OCI-LY7 (cell line): ENCODE results near the gene ATP8B4. TPM values are rescaled to one million over a fixed set of nuclear protein-coding genes. Genes with fewer than 3 reads are reported as not detected.
"Not testable (repeated sequence)": the region's sequence is repeated elsewhere in the genome, so short reads cannot be mapped to it uniquely, and the experiment has no call there.

Experiments used
- BruUV-seq: library from RNA; stranded (reverse); fragments of 400-500 nt; replicated peaks from 2 replicates; lab custom pipeline; 2021; lab: Mats Ljungman, UMichigan
- CTCF ChIA-PET: fragments of 300-600 bp; sonication (Branson Sonifier 250); formaldehyde crosslinking; loops from one replicate; lab custom pipeline; 2022; ENCODE audit warnings: antibody characterized with exemption; ENCODE audit not compliant: unreplicated experiment; lab: Charles Lee
- POLR2A ChIA-PET: fragments of 300-600 bp; sonication (Branson Sonifier 250); formaldehyde crosslinking; loops from one replicate; lab custom pipeline; 2022; ENCODE audit warnings: antibody characterized with exemption; lab: Charles Lee
- DNase-seq: peaks from one replicate; pipeline ENCODE4 v3.0.0-alpha.2; 2015; ENCODE audit warnings: low spot score
- H2AFZ ChIP-seq: fragments of 200-600 bp; sonication (generic), shearing (Covaris generic); 2 replicates; pipeline ENCODE4 v1.6.1; 2014; ENCODE audit warnings: mild to moderate bottlenecking, antibody characterized with exemption, low read length, moderate library complexity
- H3K27ac ChIP-seq: fragments of 200-600 bp; sonication (generic); 2 replicates; pipeline ENCODE4 v1.5.1; 2014; ENCODE audit warnings: mixed run types, low read depth, mild to moderate bottlenecking, moderate library complexity, low read length, inconsistent platforms; ENCODE audit not compliant: poor library complexity, severe bottlenecking
- H3K36me3 ChIP-seq: fragments of 200-600 bp; sonication (generic); 2 replicates; pipeline ENCODE4 v1.6.1; 2014; ENCODE audit warnings: mild to moderate bottlenecking, antibody characterized with exemption, low read length, moderate library complexity, mixed read lengths; ENCODE audit not compliant: insufficient read depth
- H3K4me1 ChIP-seq: fragments of 200-600 bp; sonication (generic); 2 replicates; pipeline ENCODE4 v1.5.1; 2014; ENCODE audit warnings: mild to moderate bottlenecking, low read length; ENCODE audit not compliant: insufficient read depth, poor library complexity, severe bottlenecking
- H3K4me2 ChIP-seq: fragments of 200-600 bp; sonication (generic); 2 replicates; pipeline ENCODE4 v1.6.1; 2014; ENCODE audit warnings: mild to moderate bottlenecking, low read length
- H3K4me3 ChIP-seq: fragments of 200-600 bp; sonication (generic); 2 replicates; pipeline ENCODE4 v1.5.1; 2014; ENCODE audit warnings: mild to moderate bottlenecking, low read depth, low read length; ENCODE audit not compliant: poor library complexity, severe bottlenecking
- H3K79me2 ChIP-seq: fragments of 200-600 bp; sonication (generic); 2 replicates; pipeline ENCODE4 v1.6.1; 2016; ENCODE audit warnings: low read depth, mild to moderate bottlenecking, low read length, moderate library complexity, mixed read lengths; ENCODE audit not compliant: insufficient read depth
- H3K9me2 ChIP-seq: fragments of 200-600 bp; sonication (generic); 2 replicates; pipeline ENCODE4 v1.6.1; 2016; ENCODE audit warnings: mild to moderate bottlenecking, low read length, mixed read lengths; ENCODE audit not compliant: insufficient read depth
- H3K9me3 ChIP-seq: fragments of 200-600 bp; sonication (generic); 2 replicates; pipeline ENCODE4 v1.6.1; 2014; ENCODE audit warnings: mild to moderate bottlenecking, mixed run types, low read length, mixed read lengths
- H4K20me1 ChIP-seq: fragments of 200-600 bp; sonication (generic); 2 replicates; pipeline ENCODE4 v1.6.1; 2014; ENCODE audit warnings: mild to moderate bottlenecking, antibody characterized with exemption, low read length, moderate library complexity, mixed read lengths; ENCODE audit not compliant: insufficient read depth
- CTCF ChIP-seq: fragments of 200-600 bp; sonication (generic); conservative IDR thresholded peaks from 2 replicates; pipeline ENCODE4 v1.5.1; 2014; ENCODE audit warnings: mild to moderate bottlenecking, antibody characterized with exemption, low read length, moderate library complexity, mixed read lengths
- EZH2phosphoT487 ChIP-seq: fragments of 200-600 bp; sonication (generic); IDR thresholded peaks from 2 replicates; pipeline ENCODE4 v1.6.1; 2018; ENCODE audit warnings: low read depth, borderline replicate concordance, mild to moderate bottlenecking, mixed run types, antibody characterized with exemption, low read length, moderate library complexity, mixed read lengths
- intact Hi-C: fragments of 100-400 bp; cut with micrococcal nuclease; formaldehyde crosslinking; loops from one replicate; pipeline ENCODE4 v1.10.0; 2022; ENCODE audit not compliant: unreplicated experiment
- total RNA-seq, 2 experiments: library from RNA; depleted of rRNA in 1 of 2; stranded (reverse); fragments of >200 nt in 1 of 2; shearing (Covaris generic) in 1 of 2; gene quantifications; 2 replicates each; pipeline ENCODE4 v1.2.3, GENCODE V29; 2014 to 2022

Gene ATP8B4
- total RNA-seq, 2 experiments from 2014 or later = not detected

DNA sequence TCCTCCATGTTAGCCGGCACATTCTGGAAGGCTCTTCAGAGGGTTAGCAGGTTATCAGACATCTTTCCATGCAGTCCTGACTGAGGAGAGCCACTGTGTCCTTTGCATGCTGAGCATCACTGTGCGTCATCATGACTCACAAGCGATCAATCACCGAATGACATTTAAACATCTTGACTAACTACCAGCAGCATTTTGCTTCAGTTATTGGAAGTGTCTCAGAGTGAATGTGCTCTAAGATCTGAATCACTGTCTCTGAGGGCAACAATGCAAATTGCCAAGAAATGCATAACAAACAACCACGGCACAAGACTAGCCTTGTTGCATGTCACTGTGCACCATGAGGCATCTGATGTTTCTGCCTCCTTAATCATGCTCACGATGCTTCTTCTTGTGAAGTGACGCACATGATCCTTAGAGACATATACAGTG lies 18.3 kb upstream of the ATP8B4 start:
- CTCF ChIA-PET = no interaction called here
- no peaks in the 10 kb centered on the region for H3K9me2 ChIP-seq
- no peaks in the 10 kb centered on the region for H3K4me1 ChIP-seq
- no peak for TF ChIP-seq EZH2phosphoT487
- no peak for TF ChIP-seq CTCF
- intact Hi-C loops = no loop called here
- no peak overlapping the region for H3K4me3 ChIP-seq
- H3K36me3 ChIP-seq = no peaks in the 10 kb centered on the region
- POLR2A ChIA-PET = interaction anchor here (0.6 kb wide), 1 partner anchor 475 kb away, joined by 3 read pairs; no protein-coding TSS in a partner anchor
- H3K4me2 ChIP-seq = no peak overlapping the region
- no peaks in the 10 kb centered on the region for H3K79me2 ChIP-seq
- no peaks in the 10 kb centered on the region for H4K20me1 ChIP-seq
- H2AFZ ChIP-seq = no peak overlapping the region
- H3K9me3 ChIP-seq = no peaks in the 10 kb centered on the region
- no TSS peak for BruUV-seq
- no peak overlapping the region for H3K27ac ChIP-seq
- DNase-seq = no peak

- TF ChIP-seq EZH2phosphoT487 (no peak), CTCF (no peak)
- Histone ChIP-seq H2AFZ (no peak overlapping the region), H3K36me3 (no peaks in the 10 kb centered on the region), H3K4me3 (no peak overlapping the region), H3K79me2 (no peaks in the 10 kb centered on the region), H4K20me1 (no peaks in the 10 kb centered on the region), H3K27ac (no peak overlapping the region), H3K9me2 (no peaks in the 10 kb centered on the region), H3K4me2 (no peak overlapping the region), H3K9me3 (no peaks in the 10 kb centered on the region), H3K4me1 (no peaks in the 10 kb centered on the region)
- BruUV-seq = no TSS peak
- DNase-seq = no peak
- POLR2A ChIA-PET = interaction anchor here (0.6 kb wide), 1 partner anchor 218 kb away, joined by 3 read pairs; no protein-coding TSS in a partner anchor
- intact Hi-C loops = no loop called here
- CTCF ChIA-PET = no interaction called here
These were observed 16.1 kb upstream of the ATP8B4 start for GRCh38 chr15:50135031-50135551.

DNA sequence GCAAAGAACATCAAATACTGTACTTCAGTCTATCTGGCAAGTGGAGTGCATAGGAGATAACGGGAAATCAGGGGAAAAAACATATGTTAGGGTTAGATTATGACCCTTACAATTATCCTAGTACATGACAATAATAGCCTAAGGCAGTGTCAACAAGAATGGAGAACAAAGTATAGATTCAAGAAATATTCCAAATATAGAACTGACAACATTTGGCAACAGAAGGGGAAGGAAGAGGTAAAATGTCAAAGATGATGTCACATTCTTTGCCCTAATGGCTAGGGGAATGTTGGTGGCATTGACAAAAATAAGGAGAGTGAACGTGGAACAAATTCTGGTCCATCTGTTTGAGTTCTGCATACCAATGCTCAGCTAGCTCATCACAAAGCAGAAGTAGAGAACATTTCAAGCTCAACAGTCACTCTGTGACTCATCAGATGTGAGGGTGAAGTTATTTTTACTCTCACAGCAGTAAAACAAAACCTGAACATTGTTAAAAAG lies 15.5 kb upstream of the ATP8B4 start:
- H3K4me3 ChIP-seq = no peak overlapping the region
- H4K20me1 ChIP-seq = no peaks in the 10 kb centered on the region
- H3K79me2 ChIP-seq = no peaks in the 10 kb centered on the region
- H2AFZ ChIP-seq = no peak overlapping the region
- H3K27ac ChIP-seq = no peak overlapping the region
- TF ChIP-seq CTCF (no peak), EZH2phosphoT487 (no peak)
- no peak for DNase-seq
- no peaks in the 10 kb centered on the region for H3K9me2 ChIP-seq
- BruUV-seq = no TSS peak
- no peak overlapping the region for H3K4me2 ChIP-seq
- no peaks in the 10 kb centered on the region for H3K4me1 ChIP-seq
- ChIA-PET POLR2A (interaction anchor here (0.6 kb wide), 1 partner anchor 218 kb away, joined by 3 read pairs; no protein-coding TSS in a partner anchor), CTCF (no interaction called here)
- intact Hi-C loops = no loop called here
- H3K9me3 ChIP-seq = no peaks in the 10 kb centered on the region
- H3K36me3 ChIP-seq = no peaks in the 10 kb centered on the region

DNA sequence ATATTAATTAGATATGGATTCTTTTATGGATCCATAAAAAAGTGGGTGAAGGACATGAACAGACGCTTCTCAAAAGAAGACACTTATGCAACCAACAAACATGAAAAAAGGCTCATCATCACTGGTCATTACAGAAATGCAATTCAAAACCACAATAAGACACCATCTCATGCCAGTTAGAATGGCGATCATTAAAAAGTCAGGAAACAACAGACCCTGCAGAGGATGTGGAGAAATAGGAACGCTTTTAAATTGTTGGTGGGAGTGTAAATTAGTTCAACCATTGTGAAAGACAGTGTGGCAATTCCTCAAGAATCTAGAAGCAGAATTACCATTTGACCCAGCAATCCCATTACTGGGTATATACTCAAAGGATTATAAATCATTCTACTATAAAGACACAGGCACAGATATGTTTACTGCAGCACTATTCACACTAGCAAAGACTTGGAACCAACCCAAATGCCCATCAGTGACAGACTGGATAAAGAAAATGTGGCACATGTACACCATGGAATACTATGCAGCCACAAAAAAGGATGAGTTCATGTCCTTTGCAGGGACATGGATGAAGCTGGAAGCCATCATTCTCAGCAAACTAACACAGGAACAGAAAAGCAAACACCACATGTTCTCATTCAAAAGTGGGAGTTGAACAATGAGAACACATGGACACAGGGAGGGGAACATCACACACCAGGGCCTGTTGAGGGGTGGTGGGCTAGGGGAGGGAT lies 13.4 kb upstream of the ATP8B4 start:
- H3K27ac ChIP-seq, H2AFZ ChIP-seq, H3K4me1 ChIP-seq, H3K4me2 ChIP-seq, H3K79me2 ChIP-seq, H4K20me1 ChIP-seq, H3K9me2 ChIP-seq, intact Hi-C loops, DNase-seq, H3K4me3 ChIP-seq, H3K36me3 ChIP-seq, H3K9me3 ChIP-seq, BruUV-seq, CTCF ChIA-PET: not testable (repeated sequence)
- POLR2A ChIA-PET = interaction anchor here (0.6 kb wide), 1 partner anchor 187 kb away, joined by 4 read pairs; no protein-coding TSS in a partner anchor
